ENCODE measurements around the gene LRRC3. TPM values are rescaled to one million over a fixed set of nuclear protein-coding genes. Genes with fewer than 3 reads are reported as not detected.

LRRC3 gene
- polyA plus RNA-seq, 1 experiment: 0.10 TPM

DNA sequence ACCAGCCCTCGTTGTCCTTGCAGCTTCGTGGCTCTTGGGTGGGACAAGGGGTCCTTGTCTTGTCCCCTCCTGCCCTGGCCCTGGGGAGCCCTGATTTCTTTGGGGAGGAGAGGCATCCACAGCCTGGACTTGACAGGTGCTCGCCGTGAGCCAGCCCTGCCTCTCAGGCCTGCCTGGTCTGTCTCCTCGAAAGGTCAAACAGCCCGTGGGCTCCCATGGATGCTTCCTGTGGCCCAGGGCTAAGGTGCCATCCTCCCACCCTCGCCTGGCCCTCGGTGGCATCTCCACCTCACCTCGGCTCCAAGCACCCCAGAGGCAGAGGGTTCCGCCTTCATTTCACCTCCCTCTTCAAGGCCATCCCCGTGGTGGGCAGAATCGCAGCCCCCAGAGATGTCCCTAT, 9.0 kb downstream of the LRRC3 start:
- no peaks in the 10 kb centered on the region for H3K27me3 ChIP-seq (ENCODE audit: control insufficient read depth, insufficient read depth, low read length)
- no peak for DNase-seq (ENCODE audit: low read depth, low spot score)
- no peak overlapping the region for H3K4me3 ChIP-seq (ENCODE audit: low read depth, low read length)
- no peak for TF ChIP-seq CTCF (IDR thresholded peaks at IDR 0.05; ENCODE audit: low read depth, low read length)
- CTCF ChIA-PET: no interaction called here
- no peak overlapping the region for H3K27ac ChIP-seq (ENCODE audit: low read depth, low read length)
- H3K9me3 ChIP-seq (ENCODE audit: control insufficient read depth, insufficient read depth, low read length): peaks cover 54% of the 10 kb centered on the region
- POLR2A ChIA-PET: no interaction called here

DNA sequence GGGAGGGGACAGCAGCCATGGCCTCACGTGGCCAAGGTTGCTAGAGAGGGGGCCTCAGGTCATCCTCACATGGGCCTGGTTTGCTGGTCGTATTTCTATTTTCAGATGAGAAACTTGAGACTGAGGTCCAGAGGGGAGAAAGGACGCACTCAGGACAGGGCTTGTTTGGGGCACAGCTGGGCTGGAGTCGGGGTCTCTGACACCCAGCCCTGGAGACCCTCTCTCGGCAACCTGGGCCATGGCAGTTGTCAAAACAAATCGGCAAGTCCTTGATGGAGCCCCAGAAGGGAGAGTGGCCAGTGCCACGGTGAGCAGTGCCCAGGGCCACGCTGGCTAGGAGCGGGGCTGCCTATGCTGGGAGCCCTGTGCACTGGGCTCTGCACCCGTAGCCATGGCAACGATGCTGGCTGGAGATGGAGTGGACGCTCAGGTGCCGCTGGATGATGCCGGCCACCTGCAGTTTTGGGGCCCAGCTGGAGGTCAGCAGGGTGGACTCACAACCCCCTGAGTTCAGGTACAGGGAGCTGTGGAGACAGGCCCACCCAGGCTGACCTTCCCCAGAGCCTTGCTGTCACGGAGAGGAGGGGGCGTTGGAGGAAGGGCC, 11.1 kb downstream of the LRRC3 start:
- Histone ChIP-seq H3K9me3 (ENCODE audit: control insufficient read depth, insufficient read depth, low read length) (peaks cover 47% of the 10 kb centered on the region), H3K27ac (ENCODE audit: low read depth, low read length) (no peak overlapping the region), H3K4me3 (ENCODE audit: low read depth, low read length) (no peak overlapping the region), H3K27me3 (ENCODE audit: control insufficient read depth, insufficient read depth, low read length) (no peaks in the 10 kb centered on the region)
- no peak for TF ChIP-seq CTCF (IDR thresholded peaks at IDR 0.05; ENCODE audit: low read depth, low read length)
- no peak for DNase-seq (ENCODE audit: low read depth, low spot score)
- ChIA-PET CTCF (no interaction called here), POLR2A (no interaction called here)

DNA sequence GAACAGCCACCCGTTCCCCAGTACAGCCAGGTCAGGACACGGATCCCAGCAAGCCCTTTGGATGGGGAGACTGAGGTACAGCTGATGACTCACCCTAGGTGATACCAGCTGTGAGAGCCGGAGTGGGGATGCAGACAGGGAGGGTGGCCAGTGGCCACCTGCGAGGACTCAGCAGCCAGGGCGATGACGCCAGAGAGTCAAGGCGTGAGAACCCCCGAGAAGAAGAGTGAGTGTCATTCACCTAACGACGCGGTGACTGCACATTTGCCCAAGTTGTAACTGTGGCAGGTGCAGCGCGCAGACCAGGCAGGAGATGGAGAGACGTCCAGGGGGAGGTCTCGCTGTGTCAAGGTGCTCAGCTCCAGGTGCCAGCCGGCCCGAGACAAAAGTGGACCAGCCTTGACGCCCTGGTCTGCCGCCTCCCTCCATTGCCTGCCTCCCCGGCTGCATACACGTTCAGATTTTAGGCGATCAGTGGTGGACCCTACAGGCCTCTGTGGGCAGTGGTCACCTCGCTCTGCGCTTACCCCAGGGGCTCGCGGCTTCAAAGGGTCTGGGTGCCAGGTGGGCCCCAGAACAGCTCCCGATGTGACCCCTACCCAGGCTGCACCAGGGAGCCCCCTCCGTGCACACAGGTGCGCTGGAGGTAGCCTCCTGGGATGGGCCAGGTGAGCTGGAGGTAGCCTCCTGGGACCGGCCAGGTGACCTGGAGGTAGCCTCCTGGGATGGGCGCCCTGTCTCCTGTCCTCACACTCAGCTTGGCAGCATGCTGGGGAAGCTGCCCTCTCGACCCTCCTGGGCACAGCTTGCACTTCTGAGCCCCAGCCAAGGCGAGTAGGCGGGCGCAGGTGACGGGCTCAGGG, 11.9 kb downstream of the LRRC3 start:
- ChIA-PET CTCF (no interaction called here), POLR2A (no interaction called here)
- no peaks in the 10 kb centered on the region for H3K27me3 ChIP-seq (ENCODE audit: control insufficient read depth, insufficient read depth, low read length)
- DNase-seq (ENCODE audit: low read depth, low spot score): no peak
- no peak for TF ChIP-seq CTCF (IDR thresholded peaks at IDR 0.05; ENCODE audit: low read depth, low read length)
- H3K27ac ChIP-seq (ENCODE audit: low read depth, low read length): no peak overlapping the region
- peaks cover 45% of the 10 kb centered on the region for H3K9me3 ChIP-seq (ENCODE audit: control insufficient read depth, insufficient read depth, low read length)
- no peak overlapping the region for H3K4me3 ChIP-seq (ENCODE audit: low read depth, low read length)

- CTCF ChIA-PET: no interaction called here
- H3K4me3 ChIP-seq (ENCODE audit: low read depth, low read length): no peak overlapping the region
- H3K27ac ChIP-seq (ENCODE audit: low read depth, low read length): no peak overlapping the region
- no peaks in the 10 kb centered on the region for H3K27me3 ChIP-seq (ENCODE audit: control insufficient read depth, insufficient read depth, low read length)
- POLR2A ChIA-PET: no interaction called here
- TF ChIP-seq CTCF (IDR thresholded peaks at IDR 0.05; ENCODE audit: low read depth, low read length): no peak
- peaks cover 40% of the 10 kb centered on the region for H3K9me3 ChIP-seq (ENCODE audit: control insufficient read depth, insufficient read depth, low read length)
- no peak for DNase-seq (ENCODE audit: low read depth, low spot score)
Observed at GRCh38 chr21:44467859-44468195, 12.5 kb downstream of the LRRC3 start.

DNA sequence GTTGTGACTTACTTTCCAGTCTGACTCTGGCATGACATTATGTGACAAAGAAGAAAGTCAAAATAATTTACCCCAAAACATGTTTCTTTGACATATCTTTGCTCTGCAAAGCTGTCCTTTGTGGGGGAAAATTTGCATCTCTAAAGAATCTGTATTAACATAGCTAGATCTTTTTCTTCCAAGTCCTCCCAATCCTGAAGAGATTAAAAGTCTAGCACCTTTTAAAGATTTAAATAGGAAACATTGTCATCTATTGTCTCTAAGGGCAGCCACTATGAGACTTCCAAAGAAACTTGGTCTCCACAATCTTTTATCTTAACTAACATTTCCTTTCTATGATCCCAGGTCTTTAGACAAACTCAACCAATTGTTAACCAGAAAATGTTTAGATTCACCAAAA, 16.0 kb downstream of the LRRC3 start:
- ChIA-PET POLR2A (no interaction called here), CTCF (no interaction called here)

More for the DNA sequence above, 16.0 kb downstream of the LRRC3 start:
- DNase-seq (ENCODE audit: low read depth, low spot score): no peak
- H3K27ac ChIP-seq (ENCODE audit: low read depth, low read length): no peak overlapping the region
- no peak for TF ChIP-seq CTCF (IDR thresholded peaks at IDR 0.05; ENCODE audit: low read depth, low read length)
- peaks cover 17% of the 10 kb centered on the region for H3K9me3 ChIP-seq (ENCODE audit: control insufficient read depth, insufficient read depth, low read length)
- H3K27me3 ChIP-seq (ENCODE audit: control insufficient read depth, insufficient read depth, low read length): no peaks in the 10 kb centered on the region
- no peak overlapping the region for H3K4me3 ChIP-seq (ENCODE audit: low read depth, low read length)

Measured in AG04450 (cell line).